GM12891 (cell line): ENCODE results near the gene ANKRD33B.

Experiments used
- DNase-seq: peaks from one replicate; pipeline ENCODE4 v3.0.0; 2011; ENCODE audit warnings: low spot score; ENCODE audit not compliant: insufficient read length
- FAIRE-seq: peaks from 2 replicates; lab custom pipeline; 2011; peaks lifted over from hg19 to GRCh38; lab: Jason Lieb, UNC
- PAX5 ChIP-seq: IDR thresholded peaks from 2 replicates; pipeline ENCODE4 v1.6.1; 2011; ENCODE audit warnings: low read length, moderate library complexity, mild to moderate bottlenecking; ENCODE audit not compliant: insufficient read depth, severe bottlenecking
- POLR2A ChIP-seq: IDR thresholded peaks from 2 replicates; pipeline ENCODE4 v1.6.1; 2011; ENCODE audit warnings: low read depth, low read length, control low read depth
- POLR2AphosphoS5 ChIP-seq: IDR thresholded peaks from 2 replicates; pipeline ENCODE4 v1.6.1; 2011; ENCODE audit warnings: low read depth, low read length, control low read depth
- POU2F2 ChIP-seq: IDR thresholded peaks from 2 replicates; pipeline ENCODE4 v1.6.1; 2011; ENCODE audit warnings: low read depth, mild to moderate bottlenecking, control low read depth, low read length, moderate library complexity
- SPI1 ChIP-seq: IDR thresholded peaks from 2 replicates; pipeline ENCODE4 v1.6.1; 2011; ENCODE audit warnings: low read depth, low read length, control low read depth
- TAF1 ChIP-seq: IDR thresholded peaks from 2 replicates; pipeline ENCODE4 v1.6.1; 2011; ENCODE audit warnings: low read depth, low read length, control low read depth

ANKRD33B gene

DNA sequence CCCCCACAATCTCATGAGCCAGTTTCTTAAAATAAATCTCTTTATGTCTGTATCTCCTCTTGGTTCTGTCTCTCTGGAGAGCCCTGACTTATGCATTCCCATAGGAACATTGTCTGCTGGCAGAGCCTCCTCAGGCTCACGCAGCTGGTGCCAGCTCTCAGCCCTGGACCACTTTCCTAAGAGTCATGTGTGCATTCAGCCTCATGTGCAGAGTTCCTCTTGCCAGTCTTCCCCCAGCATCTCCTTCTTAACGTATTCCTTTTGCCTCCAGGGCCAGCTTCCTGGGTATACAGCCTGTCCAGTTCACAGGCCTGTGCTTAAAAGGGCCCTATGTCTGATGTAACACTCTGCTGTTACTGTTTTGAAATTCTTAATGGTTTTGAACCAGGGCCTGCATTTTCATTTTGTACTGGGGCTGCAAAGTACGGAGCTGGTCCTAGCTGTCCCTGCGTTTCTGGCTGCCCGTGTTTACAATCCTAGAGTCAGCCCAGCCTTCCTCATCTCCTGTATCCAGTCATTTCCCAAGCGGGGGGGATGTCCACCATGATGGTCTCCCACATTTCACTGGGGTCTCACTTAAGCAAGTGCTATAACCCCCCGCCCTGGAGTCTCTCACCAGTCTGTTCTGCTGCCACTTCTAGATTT, 18.1 kb downstream of the ANKRD33B start:
- DNase-seq, result no peak
- no peak for FAIRE-seq

DNA sequence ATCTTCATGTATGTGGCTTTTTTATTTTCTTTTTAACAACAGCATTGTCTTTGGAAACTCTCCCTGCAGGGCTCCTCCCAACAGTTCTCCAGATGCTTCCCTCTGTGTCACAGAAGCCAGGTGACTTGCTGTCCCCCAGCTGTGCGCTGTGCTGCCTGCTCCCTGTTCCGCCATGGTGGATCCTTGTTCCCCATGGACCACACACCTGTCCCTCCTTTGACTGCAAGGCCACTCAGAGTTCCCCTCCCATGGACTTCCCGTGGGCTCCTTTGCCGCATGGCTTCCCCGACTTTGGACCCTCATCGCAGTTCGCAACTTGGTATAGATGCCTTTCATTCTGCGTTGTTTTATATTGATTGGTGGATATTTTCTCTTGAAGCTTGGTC, 18.6 kb downstream of the ANKRD33B start:
- TF ChIP-seq PAX5 (no peak), POU2F2 (no peak), POLR2AphosphoS5 (no peak), TAF1 (no peak), SPI1 (no peak), POLR2A (no peak)
- no peak for FAIRE-seq
- no peak for DNase-seq

More for the DNA sequence above, 18.1 kb downstream of the ANKRD33B start:
- TF ChIP-seq PAX5 (no peak), POLR2A (no peak), POLR2AphosphoS5 (no peak), TAF1 (no peak)

DNA sequence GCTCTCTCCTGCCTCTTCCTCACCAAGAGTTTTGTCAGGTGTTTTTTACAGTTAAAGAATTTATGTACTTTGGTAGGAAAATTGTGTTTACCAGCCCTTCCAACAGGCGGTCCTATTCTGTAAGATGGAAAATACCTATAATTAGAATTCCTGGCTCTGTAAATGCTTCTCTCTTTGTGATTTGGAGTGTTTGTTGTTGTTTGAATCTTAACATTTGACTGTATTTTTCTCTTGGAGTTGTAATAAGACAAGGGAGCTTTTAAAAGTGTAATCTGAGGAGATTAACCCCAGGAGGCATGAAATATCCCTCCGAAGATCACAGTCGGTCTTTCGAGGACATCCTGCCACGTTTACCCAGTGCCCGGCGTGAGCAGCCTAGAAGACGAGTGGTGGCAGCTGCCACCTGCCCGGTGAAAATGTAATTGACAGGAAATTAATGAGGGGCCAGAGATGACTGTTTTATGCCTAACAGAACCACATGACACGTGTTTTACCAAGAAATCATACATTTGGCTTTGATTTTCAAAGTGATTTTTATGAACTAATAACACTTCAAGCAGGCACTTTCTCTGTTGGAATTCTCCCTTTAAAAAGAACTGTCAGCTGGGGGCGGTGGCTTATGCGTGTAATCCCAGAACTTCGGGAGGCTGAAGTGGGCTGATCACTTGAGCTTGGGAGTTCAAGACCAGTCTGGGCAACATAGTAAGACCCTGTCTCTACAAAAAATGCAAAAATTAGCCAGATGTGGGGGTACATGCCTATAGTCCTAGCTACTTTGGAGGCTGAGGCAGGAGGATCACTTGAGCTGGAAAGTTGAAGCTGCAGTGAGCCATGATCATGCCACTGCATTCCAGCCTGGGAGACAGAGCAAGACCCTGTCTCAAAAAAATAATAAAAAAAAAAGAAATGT, 20.0 kb downstream of the ANKRD33B start:
- no peak for DNase-seq
- TF ChIP-seq PAX5, result no peak
- no peak for TF ChIP-seq POLR2AphosphoS5
- TF ChIP-seq SPI1, result no peak
- TF ChIP-seq TAF1, result no peak
- no peak for TF ChIP-seq POLR2A
- no peak for TF ChIP-seq POU2F2
- FAIRE-seq, result no peak

DNA sequence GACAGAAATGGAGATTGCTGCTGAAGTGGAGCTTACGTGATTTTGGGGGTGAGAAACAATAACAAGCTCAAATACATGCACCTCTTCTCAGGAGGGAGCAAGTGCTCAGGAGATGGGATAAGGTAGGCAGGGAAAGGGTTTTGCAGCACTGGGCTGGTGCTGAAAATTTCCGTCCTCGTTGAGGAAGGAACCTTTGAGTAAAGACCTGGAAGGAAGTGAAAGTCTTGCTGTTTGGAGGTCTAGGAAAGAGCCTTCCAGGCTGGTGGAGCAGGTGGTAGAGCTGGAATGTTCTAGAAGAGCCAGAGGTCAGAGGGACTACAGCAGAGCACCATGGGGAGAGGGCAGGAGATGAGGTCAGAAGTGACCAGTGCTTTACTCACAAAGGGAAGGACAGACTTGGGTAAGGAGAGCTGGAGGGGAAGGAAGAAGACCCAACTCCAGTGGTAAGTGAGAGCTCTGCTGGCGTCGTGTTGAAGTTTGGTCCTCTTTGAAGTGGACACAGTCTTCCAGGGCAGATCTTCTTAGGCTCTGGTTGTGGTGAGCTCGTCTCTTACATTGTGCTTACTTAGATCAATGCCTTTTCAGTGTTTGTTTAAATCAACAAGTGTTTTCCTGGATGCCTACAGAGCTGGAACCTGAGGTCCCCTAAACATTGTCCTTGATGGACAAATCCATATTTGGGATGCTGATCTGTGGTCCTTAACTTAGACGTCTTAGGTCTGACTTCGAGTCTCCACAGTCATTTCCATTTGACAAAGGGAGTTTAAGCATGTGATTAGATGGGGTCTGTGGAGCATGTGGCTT, 21.0 kb downstream of the ANKRD33B start:
- DNase-seq (no peak), FAIRE-seq (no peak)
- TF ChIP-seq POLR2A (peak; percentile 56; the same call in 1 of the 2 replicates), PAX5 (no peak), POU2F2 (no peak), SPI1 (peak; percentile 77), TAF1 (no peak)

DNA sequence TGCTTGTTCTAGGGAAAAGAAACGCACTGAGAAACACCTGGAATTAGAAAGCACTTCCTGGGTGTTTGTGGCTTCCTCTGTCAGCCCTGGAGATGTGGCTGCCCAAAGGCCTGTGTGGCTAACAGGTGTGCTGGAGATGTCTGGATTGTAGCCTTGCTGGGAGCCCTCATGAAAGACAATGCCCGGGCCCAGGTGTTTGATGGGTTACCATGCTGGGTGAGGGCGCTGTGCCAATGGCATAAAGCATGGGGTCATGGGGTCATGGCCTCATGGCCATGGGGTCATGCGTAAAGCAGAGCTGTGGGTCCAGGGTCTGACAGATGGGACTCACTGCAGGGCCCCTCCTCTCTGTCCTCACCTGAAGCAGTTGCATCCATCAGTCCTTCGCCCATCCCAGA, 21.6 kb downstream of the ANKRD33B start:
- no peak for FAIRE-seq
- TF ChIP-seq POLR2AphosphoS5, result no peak
- TF ChIP-seq POLR2A, result no peak
- TF ChIP-seq POU2F2, result no peak
- no peak for TF ChIP-seq PAX5
- TF ChIP-seq SPI1, result no peak
- no peak for TF ChIP-seq TAF1
- no peak for DNase-seq

DNA sequence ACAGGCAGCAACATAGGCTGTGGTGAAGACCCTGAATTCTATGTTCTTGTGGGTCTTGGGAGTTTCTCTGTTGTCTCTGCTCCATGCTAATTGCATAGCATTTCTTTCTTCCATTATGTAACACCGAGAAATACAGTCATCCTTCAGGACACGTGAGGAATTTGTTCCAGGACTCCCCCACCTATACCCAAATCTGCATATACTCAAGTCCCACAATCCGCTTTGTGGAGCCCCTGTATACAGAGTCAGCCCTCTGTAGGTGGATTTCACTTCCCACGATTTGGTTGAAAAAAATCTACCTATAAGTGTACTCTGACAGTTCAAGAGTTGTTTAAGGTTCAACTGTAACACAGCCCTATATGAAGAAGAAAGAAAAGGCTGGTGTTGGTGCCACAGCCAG, 22.1 kb downstream of the ANKRD33B start:
- FAIRE-seq (no peak), DNase-seq (no peak)
- peak; percentile 89 for TF ChIP-seq POU2F2
- no peak for TF ChIP-seq TAF1
- TF ChIP-seq POLR2A, result no peak

DNA sequence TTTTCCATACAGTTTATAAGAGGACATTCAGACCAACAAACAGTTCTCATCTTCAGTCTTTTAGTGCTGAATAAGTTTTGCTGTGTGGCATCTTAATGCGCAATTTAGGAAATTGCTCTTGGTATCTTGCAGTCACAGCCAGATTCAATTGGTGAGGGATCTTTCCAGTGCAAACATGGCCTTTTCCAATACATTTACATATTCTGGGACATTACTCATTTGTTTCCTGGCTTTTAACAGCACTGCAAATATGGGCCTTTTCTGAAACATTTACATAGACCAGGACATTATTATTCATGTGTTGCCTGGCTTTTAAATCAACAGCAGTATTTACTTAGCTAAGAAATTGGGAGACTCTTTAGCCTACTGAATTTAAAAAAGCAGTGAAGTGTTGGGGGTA, 22.7 kb downstream of the ANKRD33B start:
- DNase-seq, result no peak
- no peak for TF ChIP-seq POLR2AphosphoS5
- TF ChIP-seq SPI1, result no peak
- no peak for TF ChIP-seq POLR2A
- TF ChIP-seq POU2F2, result no peak
- no peak for TF ChIP-seq TAF1
- TF ChIP-seq PAX5, result no peak
- FAIRE-seq, result no peak

DNA sequence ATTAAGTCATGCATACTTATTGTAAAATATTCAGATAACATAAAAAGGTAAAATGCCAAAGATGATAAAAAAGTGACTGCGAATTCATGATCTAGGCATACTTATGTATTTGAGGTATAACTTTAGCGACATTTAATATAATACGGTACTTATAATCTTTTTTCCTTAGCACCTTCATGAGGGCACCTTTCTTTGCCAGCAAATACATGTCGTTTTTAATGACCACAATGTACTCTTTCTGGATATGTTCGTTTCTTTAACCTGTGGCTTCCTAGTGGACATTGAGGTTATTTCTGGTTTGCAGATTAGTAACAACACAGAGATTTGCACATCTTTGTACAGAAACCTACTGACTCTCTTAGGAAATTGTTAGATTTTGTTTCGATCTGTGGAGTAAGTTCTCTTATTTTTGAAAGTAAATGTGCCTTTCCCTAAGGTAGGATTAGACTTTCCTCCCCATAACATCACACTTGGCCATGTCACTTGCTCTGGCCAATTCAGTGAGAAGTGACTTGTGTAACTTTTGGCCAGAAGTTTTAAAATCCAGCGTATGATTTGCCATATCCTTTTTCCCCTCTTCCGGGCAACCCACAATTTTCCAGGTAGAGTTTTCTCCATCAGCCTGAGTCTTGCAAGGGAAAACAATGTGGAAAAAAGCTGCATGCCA, 24.4 kb downstream of the ANKRD33B start:
- no peak for DNase-seq
- no peak for FAIRE-seq

DNA sequence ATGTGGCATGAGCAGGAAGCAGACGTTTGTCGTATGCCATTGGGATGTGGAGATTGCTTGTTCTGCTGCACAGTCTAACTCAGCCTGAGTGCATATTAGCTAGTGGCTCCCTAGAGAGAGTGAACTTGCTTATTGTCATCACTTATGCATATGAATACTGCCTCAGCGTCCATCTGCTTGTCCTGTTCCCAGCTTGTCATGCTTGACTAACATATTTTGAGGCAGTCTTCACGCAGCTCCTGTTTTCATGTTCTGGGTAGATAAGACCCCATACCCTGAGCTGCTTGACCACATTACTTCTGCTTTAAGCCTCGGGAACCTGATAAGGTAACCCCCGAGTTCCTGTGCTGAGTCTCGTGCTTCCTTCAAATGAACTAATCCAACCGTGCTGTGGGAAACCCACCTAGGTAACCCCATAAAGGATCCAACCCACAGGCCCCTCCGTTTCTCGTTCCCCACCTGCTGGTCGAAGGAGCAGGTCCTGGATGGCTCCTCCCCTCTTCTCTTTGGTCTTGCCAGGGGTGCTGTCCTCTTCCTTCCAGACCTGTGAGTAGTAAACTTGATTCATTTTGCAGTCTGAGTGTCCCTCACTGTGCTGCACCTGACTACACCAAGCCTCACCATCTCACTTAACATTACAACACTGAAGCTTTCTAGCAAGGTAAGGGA, 25.0 kb downstream of the ANKRD33B start:
- peak; percentile 82 for FAIRE-seq
- DNase-seq, result no peak
- TF ChIP-seq PAX5 (no peak), POU2F2 (peak; percentile 91)

More for the DNA sequence above, 24.4 kb downstream of the ANKRD33B start:
- TF ChIP-seq PAX5 (no peak), POU2F2 (no peak), POLR2A (no peak), SPI1 (no peak), TAF1 (no peak), POLR2AphosphoS5 (no peak)
